ENCODE results near the gene OR6B2. TPM values are rescaled to one million over a fixed set of nuclear protein-coding genes. Genes with fewer than 3 reads are reported as not detected.

Gene OR6B2
- total and polyA plus RNA-seq, 9 donors, result not detected

DNA sequence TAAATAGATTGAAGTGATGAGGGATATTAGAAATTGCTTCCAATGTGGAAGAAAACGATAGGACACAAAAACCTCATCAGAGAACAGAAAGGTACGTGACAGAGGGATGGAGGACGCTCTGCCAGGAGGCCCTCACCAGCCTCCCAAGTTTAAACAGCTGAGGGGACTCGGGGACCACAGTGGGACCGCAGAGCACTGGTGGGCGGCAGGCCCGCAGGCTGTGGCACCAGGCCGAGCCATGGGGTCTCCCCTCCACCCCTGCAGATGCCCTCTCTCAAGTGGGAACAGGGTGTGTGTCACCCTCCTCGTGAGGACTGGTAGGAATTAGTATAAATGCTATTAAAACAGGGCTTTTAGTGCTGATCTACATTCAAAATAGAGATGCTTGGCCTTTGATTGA, 15.9 kb downstream of the OR6B2 start:
- Histone ChIP-seq H3K9me3 (replicated peaks; ENCODE audit: control insufficient read depth, low read depth, low read length) (no peaks in the 10 kb centered on the region), H3K27ac (ENCODE audit: low read length) (no peak overlapping the region), H3K4me3 (ENCODE audit: low read length) (no peak overlapping the region), H3K36me3 (ENCODE audit: control insufficient read depth, insufficient read depth, low read length) (peaks cover 78% of the 10 kb centered on the region), H3K27me3 (ENCODE audit: control insufficient read depth, insufficient read depth, low read length) (no peaks in the 10 kb centered on the region), H3K4me1 (ENCODE audit: control insufficient read depth, insufficient read depth, low read length) (no peaks in the 10 kb centered on the region)
- DNase-seq, result no peak
- 98% methylated on average over 5 of the region's 9 CpGs for WGBS (ENCODE audit: insufficient coverage)

- H3K27me3 ChIP-seq (ENCODE audit: control insufficient read depth, insufficient read depth, low read length), result no peaks in the 10 kb centered on the region
- H3K4me3 ChIP-seq (ENCODE audit: low read length), result no peak overlapping the region
- no CpG with 5 or more reads among the region's 1 CpG for WGBS (ENCODE audit: insufficient coverage)
- H3K36me3 ChIP-seq (ENCODE audit: control insufficient read depth, insufficient read depth, low read length), result peaks cover 81% of the 10 kb centered on the region
- DNase-seq, result no peak
- no peak overlapping the region for H3K27ac ChIP-seq (ENCODE audit: low read length)
- H3K9me3 ChIP-seq (replicated peaks; ENCODE audit: control insufficient read depth, low read depth, low read length), result no peaks in the 10 kb centered on the region
- no peaks in the 10 kb centered on the region for H3K4me1 ChIP-seq (ENCODE audit: control insufficient read depth, insufficient read depth, low read length)
Measured at GRCh38 chr2:240013343-240013742, 16.9 kb downstream of the OR6B2 start.

- no peak for DNase-seq
- no peaks in the 10 kb centered on the region for H3K9me3 ChIP-seq (replicated peaks; ENCODE audit: control insufficient read depth, low read depth, low read length)
- H3K36me3 ChIP-seq (ENCODE audit: control insufficient read depth, insufficient read depth, low read length), result peaks cover 70% of the 10 kb centered on the region
- no peak overlapping the region for H3K4me3 ChIP-seq (ENCODE audit: low read length)
- no peak overlapping the region for H3K27ac ChIP-seq (ENCODE audit: low read length)
- WGBS (ENCODE audit: insufficient coverage), result 67% methylated on average over 1 of the region's 7 CpGs
- no peaks in the 10 kb centered on the region for H3K27me3 ChIP-seq (ENCODE audit: control insufficient read depth, insufficient read depth, low read length)
- H3K4me1 ChIP-seq (ENCODE audit: control insufficient read depth, insufficient read depth, low read length), result no peaks in the 10 kb centered on the region
Measured at GRCh38 chr2:240002983-240003382, 27.2 kb downstream of the OR6B2 start.

DNA sequence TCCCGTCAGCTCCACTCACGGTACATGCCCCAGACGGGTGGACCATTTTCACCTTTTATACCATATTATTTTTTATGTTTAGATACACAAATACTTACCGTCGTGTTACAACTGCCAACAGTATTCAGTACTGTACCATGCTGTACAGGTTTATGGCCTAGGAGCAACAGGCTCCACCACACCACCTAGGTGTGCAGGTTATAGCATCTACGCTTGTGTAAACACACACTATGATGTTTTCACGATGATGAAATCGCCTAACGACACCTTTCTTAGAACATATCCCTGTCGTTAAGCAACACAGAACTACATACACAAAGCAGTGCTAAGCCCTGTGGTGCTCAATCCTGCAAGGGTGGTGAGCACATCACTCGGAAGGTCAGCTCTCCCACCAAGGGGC, 29.6 kb downstream of the OR6B2 start:
- no peak overlapping the region for H3K4me3 ChIP-seq (ENCODE audit: low read length)
- H3K9me3 ChIP-seq (replicated peaks; ENCODE audit: control insufficient read depth, low read depth, low read length), result no peaks in the 10 kb centered on the region
- no peak for DNase-seq
- peaks cover 60% of the 10 kb centered on the region for H3K36me3 ChIP-seq (ENCODE audit: control insufficient read depth, insufficient read depth, low read length)
- H3K4me1 ChIP-seq (ENCODE audit: control insufficient read depth, insufficient read depth, low read length), result no peaks in the 10 kb centered on the region
- no peaks in the 10 kb centered on the region for H3K27me3 ChIP-seq (ENCODE audit: control insufficient read depth, insufficient read depth, low read length)
- no peak overlapping the region for H3K27ac ChIP-seq (ENCODE audit: low read length)
- WGBS (ENCODE audit: insufficient coverage), result 92% methylated on average over 7 of the region's 11 CpGs

- Histone ChIP-seq H3K4me1 (ENCODE audit: control insufficient read depth, insufficient read depth, low read length) (no peaks in the 10 kb centered on the region), H3K27me3 (ENCODE audit: control insufficient read depth, insufficient read depth, low read length) (no peaks in the 10 kb centered on the region), H3K9me3 (replicated peaks; ENCODE audit: control insufficient read depth, low read depth, low read length) (no peaks in the 10 kb centered on the region), H3K27ac (ENCODE audit: low read length) (no peak overlapping the region), H3K4me3 (ENCODE audit: low read length) (no peak overlapping the region), H3K36me3 (ENCODE audit: control insufficient read depth, insufficient read depth, low read length) (peaks cover 36% of the 10 kb centered on the region)
- no peak for DNase-seq
- WGBS (ENCODE audit: insufficient coverage), result 88% methylated on average over 5 of the region's 9 CpGs
Measured at GRCh38 chr2:239997686-239998409, 32.4 kb downstream of the OR6B2 start.

GRCh38 chr2:239994086-239994485, 36.1 kb downstream of the OR6B2 start:
- no peaks in the 10 kb centered on the region for H3K4me1 ChIP-seq (ENCODE audit: control insufficient read depth, insufficient read depth, low read length)
- no peaks in the 10 kb centered on the region for H3K27me3 ChIP-seq (ENCODE audit: control insufficient read depth, insufficient read depth, low read length)
- no peak overlapping the region for H3K4me3 ChIP-seq (ENCODE audit: low read length)
- H3K27ac ChIP-seq (ENCODE audit: low read length), result no peak overlapping the region
- WGBS (ENCODE audit: insufficient coverage), result 94% methylated on average over 6 of the region's 6 CpGs
- no peaks in the 10 kb centered on the region for H3K9me3 ChIP-seq (replicated peaks; ENCODE audit: control insufficient read depth, low read depth, low read length)
- peaks cover 34% of the 10 kb centered on the region for H3K36me3 ChIP-seq (ENCODE audit: control insufficient read depth, insufficient read depth, low read length)
- DNase-seq, result no peak

DNA sequence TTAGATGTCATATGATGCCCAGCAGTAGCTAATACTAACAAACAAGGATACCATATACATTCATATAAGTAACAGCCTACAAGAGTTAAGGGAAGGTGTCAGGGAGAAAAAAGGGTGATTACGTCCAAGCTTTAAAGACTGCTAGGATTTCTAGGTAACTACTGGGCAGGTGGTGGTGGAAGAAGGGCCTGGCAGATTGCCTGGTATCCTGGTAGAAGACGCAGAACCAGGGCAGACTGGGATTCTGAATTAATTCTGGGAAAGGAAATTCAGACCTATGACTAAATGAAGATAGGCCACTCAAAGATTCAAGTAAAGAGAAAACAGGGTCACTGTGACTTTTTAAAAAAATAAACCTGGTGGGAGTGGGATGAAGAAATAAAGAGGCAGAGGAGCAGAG, 36.9 kb downstream of the OR6B2 start:
- DNase-seq, result no peak
- 81% methylated on average over 2 of the region's 2 CpGs for WGBS (ENCODE audit: insufficient coverage)
- peaks cover 33% of the 10 kb centered on the region for H3K36me3 ChIP-seq (ENCODE audit: control insufficient read depth, insufficient read depth, low read length)

DNA sequence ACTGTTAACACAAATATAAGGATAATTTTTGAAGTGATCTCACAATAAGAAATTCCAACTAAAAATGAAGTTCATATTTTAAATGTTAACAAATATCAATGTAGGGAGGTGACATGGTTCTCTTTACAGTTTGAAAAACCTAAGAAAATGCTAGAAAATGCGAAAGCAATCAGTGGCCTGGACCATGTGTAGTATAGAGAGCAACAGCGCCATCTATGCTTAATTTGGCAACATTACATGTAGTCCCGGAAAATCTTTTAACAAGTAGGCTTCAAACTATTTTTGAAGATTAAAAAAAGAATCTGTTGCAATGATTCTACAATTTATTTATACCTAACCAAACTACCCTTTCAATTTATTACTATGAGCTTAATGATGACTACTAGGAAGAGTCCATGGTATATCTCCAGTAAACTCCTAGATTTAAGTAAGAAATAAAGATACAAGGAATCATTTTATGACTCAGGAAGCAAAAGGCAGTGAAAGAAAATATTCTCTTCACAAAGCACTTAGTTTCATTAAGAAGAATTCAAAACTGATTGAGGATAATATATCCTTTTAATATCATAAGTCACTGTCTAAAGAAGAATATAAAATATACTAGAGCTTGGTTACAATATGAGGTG, 38.4 kb downstream of the OR6B2 start:
- peaks cover 39% of the 10 kb centered on the region for H3K36me3 ChIP-seq (ENCODE audit: control insufficient read depth, insufficient read depth, low read length)
- H3K27me3 ChIP-seq (ENCODE audit: control insufficient read depth, insufficient read depth, low read length), result no peaks in the 10 kb centered on the region
- H3K9me3 ChIP-seq (replicated peaks; ENCODE audit: control insufficient read depth, low read depth, low read length), result no peaks in the 10 kb centered on the region
- no peak overlapping the region for H3K4me3 ChIP-seq (ENCODE audit: low read length)
- WGBS (ENCODE audit: insufficient coverage), result no CpG with 5 or more reads among the region's 3 CpGs
- H3K27ac ChIP-seq (ENCODE audit: low read length), result no peak overlapping the region
- no peaks in the 10 kb centered on the region for H3K4me1 ChIP-seq (ENCODE audit: control insufficient read depth, insufficient read depth, low read length)
- DNase-seq, result peak; percentile 73

More for the DNA sequence above, 36.9 kb downstream of the OR6B2 start:
- Histone ChIP-seq H3K9me3 (replicated peaks; ENCODE audit: control insufficient read depth, low read depth, low read length) (no peaks in the 10 kb centered on the region), H3K4me1 (ENCODE audit: control insufficient read depth, insufficient read depth, low read length) (no peaks in the 10 kb centered on the region), H3K27me3 (ENCODE audit: control insufficient read depth, insufficient read depth, low read length) (no peaks in the 10 kb centered on the region), H3K27ac (ENCODE audit: low read length) (no peak overlapping the region), H3K4me3 (ENCODE audit: low read length) (no peak overlapping the region)

DNA sequence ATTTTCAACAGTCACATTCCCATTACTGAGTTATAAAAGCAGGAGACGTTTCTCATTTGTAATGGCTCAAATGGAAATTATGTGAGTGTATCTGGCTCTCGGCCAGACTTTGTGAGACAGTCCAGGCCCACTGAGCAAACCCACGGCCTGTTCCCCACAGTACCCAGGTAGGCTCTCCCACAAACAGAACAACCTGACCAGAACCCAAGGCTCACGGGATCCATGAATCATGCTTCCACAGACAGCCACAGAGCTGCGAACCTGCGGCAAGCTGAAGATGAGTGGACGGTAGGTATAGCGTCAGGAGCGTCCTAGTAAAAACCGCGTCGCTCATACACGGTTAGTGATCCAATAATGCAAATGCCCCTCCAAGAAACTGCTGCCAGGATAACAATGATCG, 39.3 kb downstream of the OR6B2 start:
- Histone ChIP-seq H3K4me3 (ENCODE audit: low read length) (no peak overlapping the region), H3K4me1 (ENCODE audit: control insufficient read depth, insufficient read depth, low read length) (no peaks in the 10 kb centered on the region), H3K27me3 (ENCODE audit: control insufficient read depth, insufficient read depth, low read length) (no peaks in the 10 kb centered on the region), H3K9me3 (replicated peaks; ENCODE audit: control insufficient read depth, low read depth, low read length) (no peaks in the 10 kb centered on the region), H3K36me3 (ENCODE audit: control insufficient read depth, insufficient read depth, low read length) (peaks cover 41% of the 10 kb centered on the region), H3K27ac (ENCODE audit: low read length) (no peak overlapping the region)
- 95% methylated on average over 5 of the region's 14 CpGs for WGBS (ENCODE audit: insufficient coverage)
- no peak for DNase-seq

DNA sequence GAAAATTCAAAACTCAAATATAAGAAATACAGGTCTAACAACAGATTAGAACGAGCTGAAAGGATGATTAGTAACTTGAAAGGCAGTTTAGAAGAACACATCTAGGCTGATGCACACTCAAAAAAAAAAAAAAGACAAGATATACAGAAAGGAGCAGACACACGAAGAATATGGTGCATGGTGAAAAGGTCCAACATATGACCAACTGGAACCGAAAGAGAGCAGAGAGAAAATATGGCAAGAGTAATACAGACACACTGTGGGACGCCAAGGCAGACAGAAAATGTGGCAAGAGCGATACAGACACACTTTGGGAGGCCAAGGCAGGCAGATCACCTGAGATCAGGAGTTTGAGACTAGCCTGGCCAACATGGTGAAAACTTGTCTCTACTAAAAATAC, 44.9 kb downstream of the OR6B2 start:
- Histone ChIP-seq H3K9me3 (replicated peaks; ENCODE audit: control insufficient read depth, low read depth, low read length) (peaks cover 6% of the 10 kb centered on the region), H3K4me1 (ENCODE audit: control insufficient read depth, insufficient read depth, low read length) (no peaks in the 10 kb centered on the region), H3K27ac (ENCODE audit: low read length) (no peak overlapping the region), H3K27me3 (ENCODE audit: control insufficient read depth, insufficient read depth, low read length) (no peaks in the 10 kb centered on the region), H3K36me3 (ENCODE audit: control insufficient read depth, insufficient read depth, low read length) (peaks cover 61% of the 10 kb centered on the region), H3K4me3 (ENCODE audit: low read length) (no peak overlapping the region)
- WGBS (ENCODE audit: insufficient coverage), result 98% methylated on average over 4 of the region's 5 CpGs
- no peak for DNase-seq
